ENCODE results near the gene DNAJB11. TPM values are rescaled to one million over a fixed set of nuclear protein-coding genes. Genes with fewer than 3 reads are reported as not detected.
"Not testable (repeated sequence)": the region's sequence is repeated elsewhere in the genome, so short reads cannot be mapped to it uniquely, and the experiment has no call there.

The DNAJB11 gene
- polyA plus RNA-seq, 1 experiment = 56.2 TPM

DNA sequence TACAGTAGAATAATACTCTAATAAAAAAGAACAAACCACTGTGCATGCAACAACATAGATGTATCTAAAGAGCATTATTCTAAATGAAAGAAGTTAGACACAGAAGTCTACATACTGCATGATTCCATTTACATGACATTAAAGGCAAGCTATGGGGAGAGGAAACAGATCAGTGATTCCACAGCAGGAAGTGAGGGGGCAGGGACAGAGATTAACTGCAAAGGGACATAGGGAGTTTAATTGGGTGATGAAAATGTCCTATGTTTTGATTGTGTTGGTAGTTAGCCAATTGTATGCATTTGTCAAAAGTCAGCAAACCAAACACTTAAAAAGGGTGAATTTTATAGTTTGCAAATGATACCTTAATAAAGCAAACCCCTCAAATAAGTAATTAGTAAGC lies 40.1 kb upstream of the DNAJB11 start:
- ChIA-PET POLR2A (no interaction called here), CTCF (interaction anchor here (0.8 kb wide), 1 partner anchor 10 kb away, joined by 5 read pairs; no protein-coding TSS in a partner anchor)
- Histone ChIP-seq H3K27me3 (ENCODE audit: control insufficient read depth, insufficient read depth, low read length) (peaks cover 2% of the 10 kb centered on the region), H3K27ac (ENCODE audit: low read depth, low read length) (no peak overlapping the region), H3K9me3 (ENCODE audit: control insufficient read depth, insufficient read depth, low read length) (no peaks in the 10 kb centered on the region), H3K4me3 (ENCODE audit: low read depth, low read length) (no peak overlapping the region)
- TF ChIP-seq, protein P1, sequence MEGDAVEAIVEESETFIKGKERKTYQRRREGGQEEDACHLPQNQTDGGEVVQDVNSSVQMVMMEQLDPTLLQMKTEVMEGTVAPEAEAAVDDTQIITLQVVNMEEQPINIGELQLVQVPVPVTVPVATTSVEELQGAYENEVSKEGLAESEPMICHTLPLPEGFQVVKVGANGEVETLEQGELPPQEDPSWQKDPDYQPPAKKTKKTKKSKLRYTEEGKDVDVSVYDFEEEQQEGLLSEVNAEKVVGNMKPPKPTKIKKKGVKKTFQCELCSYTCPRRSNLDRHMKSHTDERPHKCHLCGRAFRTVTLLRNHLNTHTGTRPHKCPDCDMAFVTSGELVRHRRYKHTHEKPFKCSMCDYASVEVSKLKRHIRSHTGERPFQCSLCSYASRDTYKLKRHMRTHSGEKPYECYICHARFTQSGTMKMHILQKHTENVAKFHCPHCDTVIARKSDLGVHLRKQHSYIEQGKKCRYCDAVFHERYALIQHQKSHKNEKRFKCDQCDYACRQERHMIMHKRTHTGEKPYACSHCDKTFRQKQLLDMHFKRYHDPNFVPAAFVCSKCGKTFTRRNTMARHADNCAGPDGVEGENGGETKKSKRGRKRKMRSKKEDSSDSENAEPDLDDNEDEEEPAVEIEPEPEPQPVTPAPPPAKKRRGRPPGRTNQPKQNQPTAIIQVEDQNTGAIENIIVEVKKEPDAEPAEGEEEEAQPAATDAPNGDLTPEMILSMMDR (IDR thresholded peaks at IDR 0.05; ENCODE audit: low read depth, low read length) = no peak
- DNase-seq (ENCODE audit: low read depth, low spot score) = no peak

DNA sequence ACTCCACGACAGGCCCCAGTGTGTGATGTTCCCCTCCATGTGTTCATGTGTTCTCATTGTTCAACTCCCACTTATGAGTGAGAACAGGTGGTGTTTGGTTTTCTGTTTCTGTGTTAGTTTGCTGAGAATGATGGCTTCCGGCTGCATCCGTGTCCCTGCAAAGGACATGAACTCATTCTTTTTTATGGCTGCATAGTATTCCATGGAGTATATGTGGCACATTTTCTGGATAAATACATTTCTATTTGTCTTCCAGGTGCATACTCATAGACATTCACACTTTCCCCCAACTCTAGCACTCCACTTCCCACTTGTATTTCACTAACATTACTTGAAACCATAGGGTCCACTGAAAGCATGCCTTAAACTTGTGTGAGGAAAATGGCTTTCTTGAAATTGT lies 38.8 kb upstream of the DNAJB11 start:
- not testable (repeated sequence) for H3K27ac ChIP-seq (ENCODE audit: low read depth, low read length); H3K27me3 ChIP-seq (ENCODE audit: control insufficient read depth, insufficient read depth, low read length); DNase-seq (ENCODE audit: low read depth, low spot score); H3K4me3 ChIP-seq (ENCODE audit: low read depth, low read length); H3K9me3 ChIP-seq (ENCODE audit: control insufficient read depth, insufficient read depth, low read length)
- POLR2A ChIA-PET = interaction anchor here (0.7 kb wide), 1 partner anchor 38 kb away, joined by 3 read pairs; no protein-coding TSS in a partner anchor
- CTCF ChIA-PET = interaction anchor here (1.1 kb wide), 1 partner anchor 9 kb away, joined by 3 read pairs; no protein-coding TSS in a partner anchor

DNA sequence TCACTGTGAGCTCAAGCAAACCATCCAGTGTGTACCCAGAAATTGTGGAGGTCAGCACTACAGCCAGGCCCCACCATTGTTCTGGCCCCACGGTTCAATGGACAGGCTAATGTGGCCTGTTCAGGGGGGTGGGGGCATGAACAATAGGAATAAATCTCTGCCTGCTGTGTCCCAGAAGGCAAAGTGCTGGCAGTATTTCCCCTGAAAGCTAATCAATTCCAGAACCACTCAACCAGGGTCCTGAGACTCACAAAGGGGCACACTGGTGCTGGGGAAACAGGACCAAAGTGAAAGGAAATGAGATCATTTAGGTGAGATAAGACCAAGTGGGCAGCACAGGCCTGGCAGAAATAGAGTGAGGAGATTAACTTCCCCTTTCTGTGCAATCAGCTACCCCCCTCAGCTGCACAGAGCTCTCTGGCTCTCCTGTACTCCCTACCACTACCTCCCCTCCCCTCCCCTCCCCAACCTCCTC lies 37.9 kb upstream of the DNAJB11 start:
- Histone ChIP-seq H3K27me3 (ENCODE audit: control insufficient read depth, insufficient read depth, low read length) (peaks cover 2% of the 10 kb centered on the region), H3K27ac (ENCODE audit: low read depth, low read length) (no peak overlapping the region), H3K4me3 (ENCODE audit: low read depth, low read length) (no peak overlapping the region), H3K9me3 (ENCODE audit: control insufficient read depth, insufficient read depth, low read length) (no peaks in the 10 kb centered on the region)
- ChIA-PET CTCF (interaction anchor here (0.6 to 1.1 kb wide), 2 partner anchors 8 to 84 kb away, joined by 3 read pairs; no protein-coding TSS in a partner anchor), POLR2A (no interaction called here)
- TF ChIP-seq, protein P1 (IDR thresholded peaks at IDR 0.05; ENCODE audit: low read depth, low read length) = no peak
- no peak for DNase-seq (ENCODE audit: low read depth, low spot score)

DNA sequence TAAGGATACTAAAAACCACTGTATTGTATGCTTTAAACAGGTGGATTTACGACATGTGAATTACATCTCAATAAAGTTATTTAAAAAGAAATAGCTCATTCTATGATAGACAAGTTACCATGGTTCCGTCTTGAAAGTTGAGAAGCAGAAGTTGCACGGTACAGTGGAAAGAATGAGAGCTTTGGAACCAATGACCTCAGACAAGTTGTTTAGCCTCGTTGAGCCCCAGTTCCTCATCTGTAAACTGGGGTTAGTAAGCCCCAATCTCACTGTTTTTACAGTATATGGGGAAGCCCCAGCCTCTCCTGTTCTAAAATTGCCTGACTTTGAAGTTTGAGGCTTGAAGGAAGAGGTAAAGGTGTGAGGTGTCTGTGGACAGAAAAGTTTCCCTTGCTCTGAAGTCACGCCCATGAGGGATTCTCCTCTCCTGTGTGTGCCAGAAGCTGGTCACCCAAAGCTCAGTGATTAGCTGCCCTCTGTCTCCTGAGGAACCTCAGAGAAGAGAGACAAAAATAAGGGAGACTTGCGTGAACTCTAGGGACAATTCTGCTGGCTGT lies 36.3 kb upstream of the DNAJB11 start:
- ChIA-PET CTCF (interaction anchor here (0.8 to 3.8 kb wide), 3 partner anchors 274 to 556 kb away, joined by 3 to 24 read pairs (median 18); no protein-coding TSS in a partner anchor), POLR2A (no interaction called here)
- no peak for DNase-seq (ENCODE audit: low read depth, low spot score)
- TF ChIP-seq, protein P1 (IDR thresholded peaks at IDR 0.05; ENCODE audit: low read depth, low read length) = no peak
- Histone ChIP-seq H3K4me3 (ENCODE audit: low read depth, low read length) (no peak overlapping the region), H3K9me3 (ENCODE audit: control insufficient read depth, insufficient read depth, low read length) (no peaks in the 10 kb centered on the region), H3K27me3 (ENCODE audit: control insufficient read depth, insufficient read depth, low read length) (no peaks in the 10 kb centered on the region), H3K27ac (ENCODE audit: low read depth, low read length) (no peak overlapping the region)

DNA sequence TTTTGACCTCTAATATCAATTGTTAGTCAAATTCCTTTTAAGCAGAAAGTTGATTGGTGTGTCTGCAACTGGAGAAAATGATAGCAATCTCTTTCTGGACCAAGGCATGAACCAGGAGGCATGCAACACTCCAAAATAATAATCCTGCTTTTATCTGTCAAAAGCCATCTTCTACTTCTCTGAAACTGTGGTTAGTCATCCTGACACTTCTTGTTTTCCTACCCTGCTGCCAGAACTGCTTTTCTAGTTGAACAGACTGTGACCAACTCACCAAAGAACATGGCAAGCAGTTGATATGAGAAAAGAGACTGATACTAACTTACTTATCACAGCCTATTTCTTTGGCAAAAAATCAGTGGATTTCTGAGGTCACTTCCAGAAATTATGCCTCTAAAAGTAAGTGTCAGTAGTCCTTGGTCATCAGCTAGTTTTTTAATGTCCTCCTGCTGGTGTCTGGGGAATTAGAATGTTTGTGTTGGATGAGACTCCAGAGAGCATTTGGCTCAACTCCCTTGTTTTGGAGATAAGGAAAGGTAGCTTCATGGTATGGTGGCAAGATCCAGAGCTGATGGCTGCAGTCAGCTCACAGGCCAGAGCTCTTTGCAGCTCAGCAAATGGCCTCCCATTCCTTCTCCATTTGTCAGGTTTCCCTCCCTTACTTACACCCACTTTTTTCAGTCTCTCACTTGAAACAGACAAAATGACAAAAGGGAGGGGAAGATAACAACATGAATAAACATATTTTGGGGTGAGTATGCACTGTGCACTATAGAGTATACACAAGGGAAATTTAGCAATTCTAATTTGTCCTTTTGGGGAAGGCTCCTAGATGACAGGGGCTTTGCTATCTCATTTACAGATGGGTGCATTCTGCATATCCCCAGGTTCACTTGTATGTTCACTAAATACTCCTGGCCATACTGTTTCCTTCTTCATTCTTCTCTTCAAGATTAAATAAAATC lies 33.4 kb upstream of the DNAJB11 start:
- CTCF ChIA-PET = interaction anchor here (1.0 to 3.8 kb wide), 3 partner anchors 277 to 554 kb away, joined by 4 to 24 read pairs (median 18); no protein-coding TSS in a partner anchor
- no peak for DNase-seq (ENCODE audit: low read depth, low spot score)
- H3K27me3 ChIP-seq (ENCODE audit: control insufficient read depth, insufficient read depth, low read length) = no peaks in the 10 kb centered on the region
- H3K9me3 ChIP-seq (ENCODE audit: control insufficient read depth, insufficient read depth, low read length) = no peaks in the 10 kb centered on the region
- TF ChIP-seq, protein P1 (IDR thresholded peaks at IDR 0.05; ENCODE audit: low read depth, low read length) = no peak
- no peak overlapping the region for H3K4me3 ChIP-seq (ENCODE audit: low read depth, low read length)
- H3K27ac ChIP-seq (ENCODE audit: low read depth, low read length) = no peak overlapping the region
- POLR2A ChIA-PET = interaction anchor here (1.0 kb wide), 1 partner anchor 256 kb away, joined by 4 read pairs; no protein-coding TSS in a partner anchor

Measured in AG04450 (cell line).